ENCODE data around the gene DDAH1.

DDAH1 gene

DNA sequence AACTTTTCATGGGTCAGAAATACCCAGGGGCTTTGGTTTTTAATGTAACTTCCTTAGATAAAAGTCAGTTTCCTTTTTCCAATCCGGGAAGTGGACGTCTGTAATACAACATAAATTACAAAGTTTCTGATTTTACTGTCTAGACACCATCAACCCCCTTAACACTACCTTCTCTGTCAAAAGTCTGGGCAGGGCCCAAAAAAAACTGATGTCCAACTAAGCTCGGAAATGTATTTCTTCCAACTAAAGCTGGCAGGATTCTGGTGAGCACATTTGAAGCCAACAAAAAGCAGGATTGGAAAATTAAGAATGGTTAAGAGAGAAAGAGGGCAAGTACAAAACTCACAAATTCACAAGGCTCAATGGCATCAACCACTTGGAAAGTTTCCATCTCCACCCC lies 24.3 kb downstream of the DDAH1 start:
- no peak for TF ChIP-seq EZH2phosphoT487 (IDR thresholded peaks at IDR 0.05; ENCODE audit: borderline replicate concordance, low read length)
- TF ChIP-seq, protein P1, sequence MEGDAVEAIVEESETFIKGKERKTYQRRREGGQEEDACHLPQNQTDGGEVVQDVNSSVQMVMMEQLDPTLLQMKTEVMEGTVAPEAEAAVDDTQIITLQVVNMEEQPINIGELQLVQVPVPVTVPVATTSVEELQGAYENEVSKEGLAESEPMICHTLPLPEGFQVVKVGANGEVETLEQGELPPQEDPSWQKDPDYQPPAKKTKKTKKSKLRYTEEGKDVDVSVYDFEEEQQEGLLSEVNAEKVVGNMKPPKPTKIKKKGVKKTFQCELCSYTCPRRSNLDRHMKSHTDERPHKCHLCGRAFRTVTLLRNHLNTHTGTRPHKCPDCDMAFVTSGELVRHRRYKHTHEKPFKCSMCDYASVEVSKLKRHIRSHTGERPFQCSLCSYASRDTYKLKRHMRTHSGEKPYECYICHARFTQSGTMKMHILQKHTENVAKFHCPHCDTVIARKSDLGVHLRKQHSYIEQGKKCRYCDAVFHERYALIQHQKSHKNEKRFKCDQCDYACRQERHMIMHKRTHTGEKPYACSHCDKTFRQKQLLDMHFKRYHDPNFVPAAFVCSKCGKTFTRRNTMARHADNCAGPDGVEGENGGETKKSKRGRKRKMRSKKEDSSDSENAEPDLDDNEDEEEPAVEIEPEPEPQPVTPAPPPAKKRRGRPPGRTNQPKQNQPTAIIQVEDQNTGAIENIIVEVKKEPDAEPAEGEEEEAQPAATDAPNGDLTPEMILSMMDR (IDR thresholded peaks at IDR 0.05; ENCODE audit: low read depth, low read length, poor library complexity, severe bottlenecking) = no peak
- H3K9me2 ChIP-seq (replicated peaks; ENCODE audit: control insufficient read depth, low read length) = no peaks in the 10 kb centered on the region
- no peak overlapping the region for H3K27ac ChIP-seq (ENCODE audit: low read depth, low read length)
- H3K27me3 ChIP-seq (ENCODE audit: control insufficient read depth, low read length) = no peaks in the 10 kb centered on the region
- H4K20me1 ChIP-seq (ENCODE audit: control insufficient read depth, insufficient read depth, low read depth, low read length) = no peaks in the 10 kb centered on the region
- no peaks in the 10 kb centered on the region for H3K4me1 ChIP-seq (ENCODE audit: control insufficient read depth, low read length)
- H3K79me2 ChIP-seq (ENCODE audit: control insufficient read depth, low read length) = no peaks in the 10 kb centered on the region
- H3K36me3 ChIP-seq (ENCODE audit: control insufficient read depth, low read length) = no peaks in the 10 kb centered on the region
- no peak overlapping the region for H3K4me2 ChIP-seq (ENCODE audit: low read length)
- no peak overlapping the region for H3K4me3 ChIP-seq (ENCODE audit: low read length)
- no peaks in the 10 kb centered on the region for H3K9me3 ChIP-seq (ENCODE audit: control insufficient read depth, insufficient read depth, low read length)
- no peaks in the 10 kb centered on the region for H3F3A ChIP-seq (ENCODE audit: control insufficient read depth, insufficient read depth)

DNA sequence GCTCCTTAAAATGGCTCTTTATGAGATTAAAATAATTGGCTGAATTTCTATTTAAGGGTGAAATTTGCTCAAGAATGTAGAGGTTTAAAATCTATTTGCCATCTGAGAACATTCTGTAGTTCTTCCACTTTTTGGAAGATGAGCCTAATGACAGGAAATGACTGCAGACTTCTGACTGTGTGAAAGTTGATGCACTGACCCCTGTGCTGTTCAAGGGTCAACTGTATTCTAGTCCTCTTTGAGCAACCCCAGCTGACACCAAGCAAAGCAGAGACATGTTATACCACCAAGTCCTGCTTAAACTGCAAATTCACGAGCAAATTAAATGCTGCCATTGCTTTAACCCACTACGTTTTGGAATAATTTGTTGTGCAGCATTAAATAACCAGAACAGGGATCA lies 26.6 kb downstream of the DDAH1 start:
- no peak overlapping the region for H3K4me3 ChIP-seq (ENCODE audit: low read length)
- H3K27me3 ChIP-seq (ENCODE audit: control insufficient read depth, low read length) = no peaks in the 10 kb centered on the region
- H3K79me2 ChIP-seq (ENCODE audit: control insufficient read depth, low read length) = no peaks in the 10 kb centered on the region
- H4K20me1 ChIP-seq (ENCODE audit: control insufficient read depth, insufficient read depth, low read depth, low read length) = no peaks in the 10 kb centered on the region
- no peaks in the 10 kb centered on the region for H3K36me3 ChIP-seq (ENCODE audit: control insufficient read depth, low read length)
- H3K4me1 ChIP-seq (ENCODE audit: control insufficient read depth, low read length) = no peaks in the 10 kb centered on the region
- no peaks in the 10 kb centered on the region for H3F3A ChIP-seq (ENCODE audit: control insufficient read depth, insufficient read depth)
- no peaks in the 10 kb centered on the region for H3K9me2 ChIP-seq (replicated peaks; ENCODE audit: control insufficient read depth, low read length)
- H3K4me2 ChIP-seq (ENCODE audit: low read length) = no peak overlapping the region
- TF ChIP-seq, protein P1 (IDR thresholded peaks at IDR 0.05; ENCODE audit: low read depth, low read length, poor library complexity, severe bottlenecking) = no peak
- no peak for TF ChIP-seq EZH2phosphoT487 (IDR thresholded peaks at IDR 0.05; ENCODE audit: borderline replicate concordance, low read length)
- H3K27ac ChIP-seq (ENCODE audit: low read depth, low read length) = no peak overlapping the region
- no peaks in the 10 kb centered on the region for H3K9me3 ChIP-seq (ENCODE audit: control insufficient read depth, insufficient read depth, low read length)

DNA sequence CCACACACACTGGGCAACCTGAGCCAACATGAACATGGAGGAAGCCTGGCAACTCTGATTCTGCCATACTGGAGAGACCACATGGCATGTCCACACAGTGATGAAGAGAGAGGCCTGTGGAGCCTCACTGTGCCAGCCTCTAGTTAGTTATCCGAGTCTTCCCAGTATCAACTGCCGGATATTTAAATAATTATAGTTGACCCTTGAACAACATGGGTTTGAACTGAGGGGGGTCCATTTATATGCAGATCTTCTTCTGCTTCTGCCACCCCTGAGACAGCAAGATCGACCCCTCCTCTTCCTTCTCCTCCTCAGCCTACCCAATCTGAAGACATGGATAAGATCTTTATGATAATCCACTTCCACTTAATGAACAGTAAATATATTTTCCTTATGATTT lies 27.8 kb downstream of the DDAH1 start:
- Histone ChIP-seq H3K9me3 (ENCODE audit: control insufficient read depth, insufficient read depth, low read length) (no peaks in the 10 kb centered on the region), H4K20me1 (ENCODE audit: control insufficient read depth, insufficient read depth, low read depth, low read length) (no peaks in the 10 kb centered on the region), H3K79me2 (ENCODE audit: control insufficient read depth, low read length) (no peaks in the 10 kb centered on the region), H3K4me1 (ENCODE audit: control insufficient read depth, low read length) (no peaks in the 10 kb centered on the region), H3K27ac (ENCODE audit: low read depth, low read length) (no peak overlapping the region), H3K36me3 (ENCODE audit: control insufficient read depth, low read length) (no peaks in the 10 kb centered on the region), H3K4me3 (ENCODE audit: low read length) (no peak overlapping the region), H3K9me2 (replicated peaks; ENCODE audit: control insufficient read depth, low read length) (no peaks in the 10 kb centered on the region), H3K27me3 (ENCODE audit: control insufficient read depth, low read length) (no peaks in the 10 kb centered on the region), H3F3A (ENCODE audit: control insufficient read depth, insufficient read depth) (no peaks in the 10 kb centered on the region), H3K4me2 (ENCODE audit: low read length) (no peak overlapping the region)
- TF ChIP-seq EZH2phosphoT487 (IDR thresholded peaks at IDR 0.05; ENCODE audit: borderline replicate concordance, low read length) = no peak
- TF ChIP-seq, protein P1 (IDR thresholded peaks at IDR 0.05; ENCODE audit: low read depth, low read length, poor library complexity, severe bottlenecking) = no peak

DNA sequence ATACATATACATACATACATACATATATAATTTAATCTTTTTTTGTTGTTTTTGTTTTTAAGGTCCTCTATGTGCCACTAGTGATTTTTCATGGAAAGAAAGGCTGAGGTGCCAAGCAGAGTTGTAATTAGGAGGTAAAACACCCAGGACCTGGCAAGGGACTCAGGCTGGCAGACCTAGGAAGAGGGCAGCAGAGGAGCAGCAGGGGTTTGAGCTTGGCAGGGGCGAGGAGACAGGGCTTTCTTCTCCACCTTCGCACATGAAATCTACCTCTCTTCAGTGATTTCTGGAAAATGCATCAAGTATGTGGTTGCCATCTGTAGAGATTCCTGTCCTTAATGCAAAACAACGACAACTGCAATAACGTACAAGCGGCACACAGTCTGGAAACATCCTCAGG lies 31.9 kb downstream of the DDAH1 start:
- Histone ChIP-seq H3F3A (ENCODE audit: control insufficient read depth, insufficient read depth) (no peaks in the 10 kb centered on the region), H3K27me3 (ENCODE audit: control insufficient read depth, low read length) (no peaks in the 10 kb centered on the region)
- TF ChIP-seq, protein P1 (IDR thresholded peaks at IDR 0.05; ENCODE audit: low read depth, low read length, poor library complexity, severe bottlenecking) = no peak
- no peak for TF ChIP-seq EZH2phosphoT487 (IDR thresholded peaks at IDR 0.05; ENCODE audit: borderline replicate concordance, low read length)

More for the DNA sequence above, 31.9 kb downstream of the DDAH1 start:
- Histone ChIP-seq H3K9me2 (replicated peaks; ENCODE audit: control insufficient read depth, low read length) (no peaks in the 10 kb centered on the region), H4K20me1 (ENCODE audit: control insufficient read depth, insufficient read depth, low read depth, low read length) (no peaks in the 10 kb centered on the region), H3K4me2 (ENCODE audit: low read length) (no peak overlapping the region), H3K27ac (ENCODE audit: low read depth, low read length) (no peak overlapping the region), H3K4me1 (ENCODE audit: control insufficient read depth, low read length) (no peaks in the 10 kb centered on the region), H3K36me3 (ENCODE audit: control insufficient read depth, low read length) (no peaks in the 10 kb centered on the region), H3K9me3 (ENCODE audit: control insufficient read depth, insufficient read depth, low read length) (no peaks in the 10 kb centered on the region), H3K79me2 (ENCODE audit: control insufficient read depth, low read length) (no peaks in the 10 kb centered on the region), H3K4me3 (ENCODE audit: low read length) (no peak overlapping the region)
